ENCODE results near the gene CNN2.

DNA sequence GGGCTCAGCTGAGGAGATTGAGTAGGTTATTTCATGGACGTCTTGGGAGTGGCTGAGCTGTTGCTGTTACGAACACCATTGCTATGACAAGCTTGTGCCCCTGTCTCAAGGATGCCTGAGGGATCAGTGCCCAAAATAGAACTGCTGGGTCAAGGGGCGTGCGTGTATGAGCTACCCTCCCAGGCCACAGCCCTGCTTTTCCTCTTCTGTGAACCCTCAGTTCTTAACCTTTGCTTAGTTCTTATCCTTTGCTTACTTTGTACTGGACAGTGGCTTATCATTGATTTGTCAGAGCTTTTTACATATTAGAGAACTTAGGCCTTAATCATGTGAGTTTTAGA, 49.6 kb downstream of the CNN2 start:
- TF ChIP-seq, protein P1, sequence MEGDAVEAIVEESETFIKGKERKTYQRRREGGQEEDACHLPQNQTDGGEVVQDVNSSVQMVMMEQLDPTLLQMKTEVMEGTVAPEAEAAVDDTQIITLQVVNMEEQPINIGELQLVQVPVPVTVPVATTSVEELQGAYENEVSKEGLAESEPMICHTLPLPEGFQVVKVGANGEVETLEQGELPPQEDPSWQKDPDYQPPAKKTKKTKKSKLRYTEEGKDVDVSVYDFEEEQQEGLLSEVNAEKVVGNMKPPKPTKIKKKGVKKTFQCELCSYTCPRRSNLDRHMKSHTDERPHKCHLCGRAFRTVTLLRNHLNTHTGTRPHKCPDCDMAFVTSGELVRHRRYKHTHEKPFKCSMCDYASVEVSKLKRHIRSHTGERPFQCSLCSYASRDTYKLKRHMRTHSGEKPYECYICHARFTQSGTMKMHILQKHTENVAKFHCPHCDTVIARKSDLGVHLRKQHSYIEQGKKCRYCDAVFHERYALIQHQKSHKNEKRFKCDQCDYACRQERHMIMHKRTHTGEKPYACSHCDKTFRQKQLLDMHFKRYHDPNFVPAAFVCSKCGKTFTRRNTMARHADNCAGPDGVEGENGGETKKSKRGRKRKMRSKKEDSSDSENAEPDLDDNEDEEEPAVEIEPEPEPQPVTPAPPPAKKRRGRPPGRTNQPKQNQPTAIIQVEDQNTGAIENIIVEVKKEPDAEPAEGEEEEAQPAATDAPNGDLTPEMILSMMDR (IDR thresholded peaks at IDR 0.05): no peak
- no peak for TF ChIP-seq ZFX (IDR thresholded peaks at IDR 0.05; ENCODE audit: borderline replicate concordance)
